ENCODE data around the gene SPTBN5. TPM values are rescaled to one million over a fixed set of nuclear protein-coding genes. Genes with fewer than 3 reads are reported as not detected.
A peak's percentile ranks its signal among the peaks of the same experiment; 100 is the strongest.

SPTBN5 gene
- total RNA-seq, 3 donors from 2014 or later (not counting 1 experiment from before 2014, with no cell fraction given), result 4.1 to 6.0 (median 5.2) TPM

GRCh38 chr15:41891946-41892345, 1.9 kb downstream of the SPTBN5 start:
- WGBS (ENCODE audit: insufficient coverage), result 94% methylated on average over 3 of the region's 3 CpGs
- DNase-seq, result no peak
- Mint-ChIP-seq H3K36me3 (no peaks in the 10 kb centered on the region), H3K4me1 (peaks cover 20 to 66% of the 10 kb centered on the region in 2 donors), H3K27me3 (ENCODE audit: low read depth in 2 of 2) (no peaks in the 10 kb centered on the region), H3K9me3 (no peaks in the 10 kb centered on the region), H3K4me3 (no peak overlapping the region), H3K27ac (peak overlapping the region; percentile 53 to 97)
- intact Hi-C loops (cut with micrococcal nuclease), result no loop called here
- no peak overlapping the region for H3K4me3 ChIP-seq (ENCODE audit: low read length)
- no peaks in the 10 kb centered on the region for H3K36me3 ChIP-seq (ENCODE audit: control insufficient read depth, insufficient read depth, low read length)
- ATAC-seq, result no peak
- H3K27ac ChIP-seq (ENCODE audit: low read length), result no peak overlapping the region
- no peak for TF ChIP-seq CTCF (IDR thresholded peaks at IDR 0.05)
- H3K27me3 ChIP-seq (ENCODE audit: control insufficient read depth, insufficient read depth, low read length), result no peaks in the 10 kb centered on the region
- no peaks in the 10 kb centered on the region for H3K9me3 ChIP-seq (ENCODE audit: control insufficient read depth, insufficient read depth, low read length)
- peaks cover 68% of the 10 kb centered on the region for H3K4me1 ChIP-seq (ENCODE audit: control insufficient read depth, insufficient read depth, low read length)

- Histone ChIP-seq H3K4me3 (ENCODE audit: low read length) (no peak overlapping the region), H3K27me3 (ENCODE audit: control insufficient read depth, insufficient read depth, low read length) (no peaks in the 10 kb centered on the region), H3K27ac (ENCODE audit: low read length) (no peak overlapping the region), H3K4me1 (ENCODE audit: control insufficient read depth, insufficient read depth, low read length) (peaks cover 64% of the 10 kb centered on the region), H3K36me3 (ENCODE audit: control insufficient read depth, insufficient read depth, low read length) (no peaks in the 10 kb centered on the region), H3K9me3 (ENCODE audit: control insufficient read depth, insufficient read depth, low read length) (no peaks in the 10 kb centered on the region)
- intact Hi-C loops (cut with micrococcal nuclease), result no loop called here
- Mint-ChIP-seq H3K27me3 (ENCODE audit: low read depth in 2 of 2) (no peaks in the 10 kb centered on the region), H3K9me3 (no peaks in the 10 kb centered on the region), H3K4me1 (peaks cover 20 to 61% of the 10 kb centered on the region in 2 donors), H3K36me3 (no peaks in the 10 kb centered on the region), H3K4me3 (no peak overlapping the region), H3K27ac (peak overlapping the region in 1 of 2 donors; percentile 16)
- DNase-seq (no peak), ATAC-seq (no peak)
- WGBS (ENCODE audit: insufficient coverage), result 96% methylated on average over 6 of the region's 6 CpGs
- no peak for TF ChIP-seq CTCF (IDR thresholded peaks at IDR 0.05)
These were observed 2.6 kb downstream of the SPTBN5 start for GRCh38 chr15:41891226-41891625.

GRCh38 chr15:41890050-41890690, 3.7 kb downstream of the SPTBN5 start:
- DNase-seq, result no peak
- 98% methylated on average over 6 of the region's 6 CpGs for WGBS (ENCODE audit: insufficient coverage)
- no peak overlapping the region for H3K4me3 Mint-ChIP-seq

More at GRCh38 chr15:41890050-41890690, 3.7 kb downstream of the SPTBN5 start:
- Mint-ChIP-seq H3K27ac (peak overlapping the region in 1 of 2 donors; percentile 16), H3K27me3 (ENCODE audit: low read depth in 2 of 2) (no peaks in the 10 kb centered on the region), H3K9me3 (no peaks in the 10 kb centered on the region), H3K36me3 (no peaks in the 10 kb centered on the region), H3K4me1 (peaks cover 19 to 55% of the 10 kb centered on the region in 2 donors)
- no peak for ATAC-seq
- TF ChIP-seq CTCF (IDR thresholded peaks at IDR 0.05), result no peak
- Histone ChIP-seq H3K36me3 (ENCODE audit: control insufficient read depth, insufficient read depth, low read length) (no peaks in the 10 kb centered on the region), H3K27me3 (ENCODE audit: control insufficient read depth, insufficient read depth, low read length) (no peaks in the 10 kb centered on the region), H3K4me3 (ENCODE audit: low read length) (no peak overlapping the region), H3K27ac (ENCODE audit: low read length) (no peak overlapping the region), H3K9me3 (ENCODE audit: control insufficient read depth, insufficient read depth, low read length) (no peaks in the 10 kb centered on the region), H3K4me1 (ENCODE audit: control insufficient read depth, insufficient read depth, low read length) (peaks cover 54% of the 10 kb centered on the region)
- intact Hi-C loops (cut with micrococcal nuclease), result no loop called here
